ENCODE measurements around the gene PHAF1.

The PHAF1 gene

GRCh38 chr16:67163164-67163998 is 53.6 kb downstream of the PHAF1 start:
- DNase-seq (ENCODE audit: low read depth) = no peak

- DNase-seq (ENCODE audit: low read depth) = no peak
Measured at GRCh38 chr16:67163999-67164558, 54.3 kb downstream of the PHAF1 start.

DNA sequence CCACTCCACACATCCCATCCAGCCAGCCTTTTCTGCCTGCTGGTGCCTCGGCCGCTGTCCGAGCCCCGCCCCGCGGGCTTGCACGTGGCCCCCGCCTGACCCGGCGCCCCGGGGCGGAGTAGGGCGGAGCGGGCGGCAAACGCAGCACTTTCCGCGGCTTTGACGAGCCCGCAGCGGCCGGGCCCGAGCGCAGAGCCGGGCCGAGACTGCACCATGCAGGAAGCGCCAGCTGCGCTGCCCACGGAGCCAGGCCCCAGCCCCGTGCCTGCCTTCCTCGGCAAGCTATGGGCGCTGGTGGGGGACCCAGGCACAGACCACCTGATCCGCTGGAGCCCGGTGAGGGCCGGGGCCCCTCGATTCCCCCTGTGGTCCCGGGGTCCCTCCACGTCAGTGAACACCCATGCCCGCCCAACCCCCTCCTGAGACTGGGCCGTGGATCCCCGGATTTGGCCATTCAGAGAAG is 54.9 kb downstream of the PHAF1 start, which contains the start of gene HSF4:
Gene HSF4 (plus strand): TSS at position 147 of the 463 bp plus-strand sequence. CDS start 67 bp downstream, at position 214.
- DNase-seq (ENCODE audit: low read depth) = no peak

GRCh38 chr16:67165121-67166078 is 55.7 kb downstream of the PHAF1 start:
- no peak for DNase-seq (ENCODE audit: low read depth)

- no peak for DNase-seq (ENCODE audit: low read depth)
Measured at GRCh38 chr16:67166110-67166547, 56.4 kb downstream of the PHAF1 start.

GRCh38 chr16:67166598-67167168 is 56.9 kb downstream of the PHAF1 start:
- no peak for DNase-seq (ENCODE audit: low read depth)

GRCh38 chr16:67167588-67167987 is 57.8 kb downstream of the PHAF1 start:
- DNase-seq (ENCODE audit: low read depth) = no peak

GRCh38 chr16:67169011-67169451 is 59.3 kb downstream of the PHAF1 start:
- no peak for DNase-seq (ENCODE audit: low read depth)

DNA sequence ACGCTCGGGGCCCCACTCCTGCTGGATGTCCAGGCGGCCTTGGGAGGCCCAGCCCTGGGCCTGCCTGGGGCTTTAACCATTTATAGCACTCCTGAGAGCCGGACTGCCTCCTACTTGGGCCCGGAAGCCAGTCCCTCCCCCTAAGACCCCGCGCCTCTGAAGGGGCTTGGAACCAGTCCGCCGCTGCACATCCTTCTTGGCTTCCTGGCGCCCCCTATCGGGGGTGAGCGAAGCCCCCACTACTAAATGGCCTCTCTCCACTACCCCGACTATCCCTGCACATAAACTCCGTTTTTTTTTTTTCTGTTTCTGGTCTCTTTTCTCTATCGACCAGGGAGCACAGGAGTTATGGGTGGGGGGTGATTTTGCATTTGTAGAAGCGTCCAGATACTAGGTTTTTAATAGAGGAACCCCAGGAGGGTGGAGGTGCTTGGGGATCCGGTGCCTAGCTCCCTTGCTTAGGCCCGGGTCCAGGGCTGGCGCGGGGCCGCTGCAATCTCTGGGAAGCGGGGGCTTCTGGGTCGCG is 60.0 kb downstream of the PHAF1 start:
- no peak for DNase-seq (ENCODE audit: low read depth)

GRCh38 chr16:67170168-67170948 is 60.6 kb downstream of the PHAF1 start, which contains the start of gene NOL3:
Gene NOL3, plus strand, starts transcription at chr16:67170538.
- peak; percentile 67 for DNase-seq (ENCODE audit: low read depth)

DNA sequence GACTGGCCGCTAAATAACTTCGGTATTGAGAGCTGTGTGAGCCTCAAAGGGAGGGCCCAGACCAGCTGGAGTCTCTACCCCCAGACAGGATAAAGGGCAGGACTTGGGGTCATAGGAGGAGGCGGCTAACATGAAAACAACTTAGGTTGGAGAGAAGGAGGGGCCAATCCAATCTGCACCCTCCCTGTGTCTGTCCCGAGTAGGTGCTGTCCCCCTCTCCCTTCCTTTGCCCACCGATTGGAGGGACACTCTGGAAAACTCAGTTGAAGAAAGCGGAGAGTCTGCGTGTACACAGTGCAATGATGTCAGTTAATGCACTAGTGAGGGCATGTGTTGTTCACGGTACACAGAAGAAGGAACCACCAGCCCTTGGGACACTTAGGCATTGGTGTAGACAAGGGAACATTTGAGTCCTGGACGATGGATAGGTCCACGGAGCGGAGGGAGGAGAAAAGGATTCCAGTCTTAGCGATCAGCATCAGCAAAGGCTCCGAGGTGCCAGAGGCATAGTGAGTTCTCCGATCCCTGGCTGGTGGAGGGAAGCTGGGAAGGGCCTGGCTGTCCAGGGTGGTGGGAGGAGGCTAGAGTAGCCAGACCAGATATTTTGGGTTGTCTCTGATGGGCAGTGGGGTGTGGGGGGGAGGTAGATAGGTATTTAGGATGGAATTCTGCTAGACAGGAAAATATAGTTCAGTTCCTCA is 61.4 kb downstream of the PHAF1 start:
- no peak for DNase-seq (ENCODE audit: low read depth)

DNA sequence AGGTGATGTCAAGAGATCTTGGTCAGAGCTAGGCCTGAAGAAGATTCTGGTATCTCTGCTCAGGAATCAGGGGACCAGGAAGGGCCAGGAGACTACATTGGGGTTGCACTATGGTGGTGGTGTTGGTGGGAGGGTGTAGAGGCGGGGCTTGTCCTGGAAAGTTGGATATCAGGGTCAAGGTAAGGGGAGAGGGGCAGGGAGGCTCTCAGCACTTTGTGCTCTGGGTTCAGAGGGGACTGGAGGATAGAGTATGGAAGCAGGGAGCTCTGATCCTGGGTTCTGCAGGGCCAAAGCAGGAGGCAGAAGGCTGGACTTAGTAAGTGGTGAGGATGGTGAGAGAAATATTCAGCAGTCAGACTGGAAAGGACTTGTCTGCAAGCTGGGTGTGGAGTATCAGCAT is 63.6 kb downstream of the PHAF1 start:
- DNase-seq (ENCODE audit: low read depth) = no peak

- DNase-seq (ENCODE audit: low read depth) = no peak
Measured at GRCh38 chr16:67173808-67174705, 64.3 kb downstream of the PHAF1 start.

DNA sequence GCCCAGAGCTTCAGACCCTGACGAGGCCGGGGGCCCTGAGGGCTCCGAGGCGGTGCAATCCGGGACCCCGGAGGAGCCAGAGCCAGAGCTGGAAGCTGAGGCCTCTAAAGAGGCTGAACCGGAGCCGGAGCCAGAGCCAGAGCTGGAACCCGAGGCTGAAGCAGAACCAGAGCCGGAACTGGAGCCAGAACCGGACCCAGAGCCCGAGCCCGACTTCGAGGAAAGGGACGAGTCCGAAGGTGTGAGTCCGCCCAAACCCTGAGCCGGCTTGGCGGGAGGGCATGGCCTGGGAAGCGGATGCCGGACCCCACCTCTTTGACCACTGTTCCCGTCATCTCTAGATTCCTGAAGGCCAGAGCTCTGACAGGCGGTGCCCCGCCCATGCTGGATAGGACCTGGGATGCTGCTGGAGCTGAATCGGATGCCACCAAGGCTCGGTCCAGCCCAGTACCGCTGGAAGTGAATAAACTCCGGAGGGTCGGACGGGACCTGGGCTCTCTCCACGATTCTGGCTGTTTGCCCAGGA is 65.0 kb downstream of the PHAF1 start:
- no peak for DNase-seq (ENCODE audit: low read depth)

DNA sequence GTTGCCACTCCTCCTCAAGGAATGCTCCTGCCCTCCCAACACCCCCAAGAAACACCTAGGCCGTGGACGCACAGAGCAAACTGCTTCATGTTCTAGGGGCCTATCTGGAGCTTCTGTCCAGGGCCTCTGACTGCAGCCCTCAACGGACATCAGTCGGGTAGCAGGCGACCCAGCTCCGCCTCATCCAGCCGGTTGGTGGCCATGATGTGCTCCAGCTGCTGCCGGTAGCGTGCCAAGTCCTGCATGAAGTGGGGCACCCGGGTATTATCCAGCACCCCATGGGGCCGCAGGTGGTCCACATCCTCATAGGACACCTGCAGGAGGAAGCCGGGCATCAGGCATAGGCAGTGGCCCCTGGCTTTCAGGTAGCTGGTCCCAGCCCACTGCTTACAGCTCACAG is 66.9 kb downstream of the PHAF1 start:
- no peak for DNase-seq (ENCODE audit: low read depth)

- DNase-seq (ENCODE audit: low read depth) = no peak
Measured at GRCh38 chr16:67177743-67178699, 68.3 kb downstream of the PHAF1 start.

DNA sequence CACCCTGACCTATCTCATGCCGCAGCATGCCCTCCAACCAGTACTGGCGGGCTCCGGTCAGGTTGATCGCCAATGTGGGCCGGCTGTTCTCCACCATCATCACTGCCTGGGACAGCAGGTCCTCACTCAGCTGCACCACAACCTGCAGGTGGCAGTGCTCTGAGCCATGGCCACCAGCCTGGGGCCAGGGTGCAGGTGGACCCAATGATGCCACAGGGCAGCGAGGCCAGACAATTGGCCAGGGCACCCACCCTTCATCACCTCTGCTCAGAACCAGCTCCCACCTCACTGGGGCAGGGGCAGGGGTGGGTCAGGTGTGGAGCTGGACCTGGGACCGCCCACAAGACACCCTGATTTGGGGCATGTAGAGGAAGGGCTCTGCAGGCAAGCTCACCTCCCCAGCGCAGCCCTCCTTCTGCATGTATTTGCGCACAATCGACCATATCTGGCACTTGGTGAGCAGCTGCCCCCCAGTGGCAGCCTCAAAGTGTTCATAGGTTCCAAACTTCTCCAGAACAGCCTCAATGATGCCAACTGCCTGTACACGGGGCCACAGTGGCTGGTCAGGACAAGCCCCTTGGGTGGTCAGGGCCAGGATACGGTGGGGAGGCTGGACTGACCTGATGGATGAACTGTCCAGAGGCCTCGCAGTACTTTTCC is 69.8 kb downstream of the PHAF1 start:
- no peak for DNase-seq (ENCODE audit: low read depth)

Data from CMK (cell line).